GM19395 (cell line): Measurements from ENCODE around the gene LSM12.

Experiments used
- ATAC-seq: cut with Tn5 transposase; IDR thresholded peaks from one replicate; pipeline ENCODE4 v1.9.1; 2021; ENCODE audit warnings: mild to moderate bottlenecking, moderate library complexity; ENCODE audit not compliant: unreplicated experiment

LSM12 gene

GRCh38 chr17:44095647-44096496 lies 29.4 kb upstream of the LSM12 start:
- ATAC-seq: no peak

GRCh38 chr17:44095388-44095646 lies 28.8 kb upstream of the LSM12 start:
- ATAC-seq: no peak

GRCh38 chr17:44094701-44095387 lies 28.4 kb upstream of the LSM12 start:
- ATAC-seq: no peak

GRCh38 chr17:44093231-44093900 lies 26.9 kb upstream of the LSM12 start:
- ATAC-seq: no peak

DNA sequence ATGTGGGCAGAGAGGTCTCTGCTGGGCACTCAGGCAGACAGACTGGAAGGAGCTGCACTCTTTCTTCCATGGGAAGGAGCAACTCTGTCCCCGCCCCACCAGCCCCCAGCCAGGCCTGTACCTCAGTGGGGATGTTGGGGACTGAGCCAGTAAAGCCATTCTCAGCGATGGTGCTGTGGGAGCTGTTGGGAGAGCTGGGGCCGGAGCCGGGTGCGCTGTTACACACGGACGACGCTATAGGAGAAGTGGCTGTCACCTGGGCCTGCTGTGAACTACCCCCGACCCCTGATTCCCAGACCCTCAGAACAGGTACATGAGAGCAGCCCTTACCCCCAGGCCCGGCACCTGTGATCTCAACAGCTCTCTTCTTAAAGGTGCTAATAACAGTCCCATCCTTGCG lies 25.6 kb upstream of the LSM12 start:
- ATAC-seq: no peak

- ATAC-seq: no peak
Observed at GRCh38 chr17:44091200-44091997, 24.9 kb upstream of the LSM12 start.

- no peak for ATAC-seq
Observed at GRCh38 chr17:44088254-44088653, 21.8 kb upstream of the LSM12 start.

DNA sequence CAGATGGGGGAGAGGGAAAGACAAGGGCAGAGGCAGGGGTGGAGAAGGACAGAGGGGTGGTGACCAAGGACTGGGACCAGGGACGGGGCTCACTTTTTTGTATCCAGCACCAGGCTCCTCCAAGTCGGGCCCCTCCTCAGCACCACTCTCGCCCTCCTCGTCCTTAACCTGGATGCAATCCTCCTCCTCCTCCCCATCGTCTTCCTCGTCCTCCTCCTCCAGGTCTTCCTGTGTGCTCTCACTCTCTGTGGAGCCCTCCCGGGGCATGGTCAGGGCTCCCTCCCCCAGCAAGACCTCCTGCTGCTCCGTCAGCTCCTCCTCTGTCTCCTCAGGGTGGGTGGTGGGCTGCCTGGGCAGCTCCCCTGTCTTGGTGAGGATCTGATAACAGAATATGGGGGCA lies 20.8 kb upstream of the LSM12 start:
- ATAC-seq: no peak

GRCh38 chr17:44086364-44087311 lies 20.2 kb upstream of the LSM12 start:
- ATAC-seq: no peak

DNA sequence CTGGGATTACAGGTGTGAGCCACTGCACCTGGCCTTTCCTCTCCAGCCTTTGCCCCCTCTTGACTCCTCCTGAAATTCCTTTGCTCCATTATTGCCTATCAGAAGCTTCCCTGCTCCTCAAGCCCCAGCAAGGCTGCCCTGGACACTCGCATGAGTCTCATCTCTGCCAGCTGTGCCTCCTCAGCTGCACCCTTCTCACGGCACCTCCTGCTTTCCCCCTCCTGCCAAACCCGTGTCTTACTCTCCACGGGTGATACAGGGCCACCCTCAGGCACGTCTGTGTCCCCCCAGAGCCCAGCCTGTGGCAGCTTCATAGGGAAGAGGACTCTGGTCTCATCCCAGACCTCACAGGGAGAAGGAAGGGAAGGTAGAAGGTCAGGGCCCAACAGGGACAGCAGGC lies 19.4 kb upstream of the LSM12 start:
- ATAC-seq: no peak

GRCh38 chr17:44084921-44085320 lies 18.4 kb upstream of the LSM12 start:
- no peak for ATAC-seq

GRCh38 chr17:44084131-44084538 lies 17.7 kb upstream of the LSM12 start:
- no peak for ATAC-seq

DNA sequence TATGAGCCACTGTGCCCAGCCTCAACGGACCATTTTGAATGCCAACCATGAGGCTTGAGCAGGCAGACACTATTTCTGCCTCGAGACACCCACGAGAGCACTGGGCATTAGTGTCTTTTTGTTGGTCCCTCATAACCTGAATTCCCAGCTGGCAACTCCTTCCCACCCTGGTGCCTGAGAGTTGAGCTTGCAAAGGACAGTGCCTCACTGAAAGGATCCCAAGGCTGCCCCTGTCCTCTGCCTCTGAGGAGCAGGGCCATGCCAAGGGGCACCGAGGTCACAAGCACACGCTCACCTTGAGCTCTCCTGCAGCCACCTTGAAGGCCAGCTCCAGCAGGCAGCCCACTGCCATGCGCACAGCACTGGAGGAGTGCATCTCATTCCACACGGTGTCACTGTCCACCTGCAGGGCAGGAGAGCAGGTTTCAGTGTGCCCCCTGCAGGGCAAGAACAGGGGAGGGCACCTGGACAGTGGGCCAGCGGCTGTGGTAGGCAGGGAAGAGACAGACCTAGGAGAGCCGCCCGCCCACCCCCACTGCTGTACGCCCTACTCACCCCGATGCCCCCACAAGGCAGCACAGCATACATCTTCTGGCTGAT lies 16.9 kb upstream of the LSM12 start:
- no peak for ATAC-seq

GRCh38 chr17:44082256-44082927 lies 15.9 kb upstream of the LSM12 start:
- ATAC-seq: no peak

- ATAC-seq: no peak
Observed at GRCh38 chr17:44081681-44082080, 15.2 kb upstream of the LSM12 start.

- ATAC-seq: no peak
Observed at GRCh38 chr17:44079877-44080821, 13.7 kb upstream of the LSM12 start.

DNA sequence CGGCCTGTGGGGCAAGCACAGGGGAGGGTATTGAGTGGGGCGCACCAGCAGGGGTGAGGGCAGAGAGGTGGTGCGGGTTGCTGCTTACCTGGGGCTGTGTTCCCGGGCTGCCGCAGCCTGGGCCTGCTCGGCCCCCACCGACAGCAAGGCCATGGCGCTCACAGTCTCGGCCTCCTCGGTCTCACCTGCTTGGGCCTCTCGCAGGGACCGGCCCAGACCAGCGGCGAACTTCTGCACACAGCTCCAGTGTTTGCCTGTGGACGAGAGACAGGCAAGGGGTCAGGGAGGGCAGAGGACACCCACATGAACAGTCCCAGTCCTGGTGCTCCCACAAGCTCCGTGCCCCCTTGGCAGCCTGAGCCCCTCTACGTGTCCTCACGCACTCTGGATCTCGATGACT lies 11.9 kb upstream of the LSM12 start:
- no peak for ATAC-seq

GRCh38 chr17:44077595-44077909 lies 11.1 kb upstream of the LSM12 start:
- no peak for ATAC-seq
